ENCODE measurements around the gene AQP6. TPM values are rescaled to one million over a fixed set of nuclear protein-coding genes. Genes with fewer than 3 reads are reported as not detected.

AQP6 gene
- total and polyA plus RNA-seq, 8 donors, result 0.06 to 0.31 (median 0.14) TPM; not detected in 4

DNA sequence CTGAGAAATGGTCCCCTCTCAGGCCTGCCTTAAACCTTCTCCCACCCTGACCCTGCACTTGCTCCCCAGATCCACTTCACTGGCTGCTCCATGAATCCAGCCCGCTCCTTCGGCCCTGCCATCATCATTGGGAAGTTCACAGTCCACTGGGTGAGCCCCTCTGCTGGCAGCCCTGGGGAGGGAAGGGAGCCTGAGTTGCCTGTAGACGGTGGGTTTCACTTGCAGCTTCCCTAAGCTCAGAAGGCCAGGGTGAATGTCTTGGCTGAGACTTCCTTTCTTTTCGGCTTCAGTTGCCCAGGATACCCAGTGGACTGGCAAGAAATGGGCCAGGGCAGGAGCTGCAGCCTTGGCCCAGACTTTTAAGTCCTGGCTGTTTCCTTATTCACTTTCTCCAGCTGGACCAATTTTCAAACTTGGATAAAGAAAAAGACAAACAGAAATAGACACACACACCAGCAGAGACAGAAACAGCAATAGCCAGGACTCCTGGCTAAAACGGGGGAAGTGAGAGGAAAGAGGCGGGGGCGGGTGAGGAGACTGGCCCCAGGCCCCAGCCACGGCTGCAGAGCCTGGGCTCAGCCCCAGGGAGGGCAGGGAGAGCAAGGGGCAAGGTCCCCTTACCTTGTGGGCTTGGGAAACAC, 2.0 kb downstream of the AQP6 start:
- peak in 1 of 4 donors; percentile 35 for ATAC-seq

DNA sequence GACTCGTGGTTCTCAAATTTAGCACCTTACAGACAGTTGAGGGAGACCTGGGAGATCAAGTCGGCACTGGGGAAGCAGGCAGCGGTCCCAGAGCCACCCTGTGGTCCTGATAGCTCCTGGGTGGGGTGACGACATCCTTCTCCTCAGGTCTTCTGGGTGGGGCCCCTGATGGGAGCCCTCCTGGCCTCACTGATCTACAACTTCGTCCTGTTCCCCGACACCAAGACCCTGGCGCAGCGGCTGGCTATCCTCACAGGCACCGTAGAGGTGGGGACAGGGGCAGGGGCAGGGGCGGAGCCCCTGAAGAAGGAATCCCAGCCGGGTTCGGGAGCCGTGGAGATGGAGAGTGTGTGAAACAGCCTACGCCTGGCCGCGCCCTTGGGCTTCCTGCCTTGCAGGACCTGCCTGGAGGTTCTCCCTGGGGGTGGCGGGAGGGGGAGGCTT, 2.6 kb downstream of the AQP6 start:
- Histone ChIP-seq H3K27ac (no peak overlapping the region), H3K4me3 (no peak overlapping the region), H3K4me1 (no peaks in the 10 kb centered on the region), H3K36me3 (no peaks in the 10 kb centered on the region), H3K27me3 (no peaks in the 10 kb centered on the region), H3K9me3 (no peaks in the 10 kb centered on the region)
- no peak for DNase-seq
- intact Hi-C loops (cut with DNase I), result no loop called here
- WGBS, 2 donors, result 74 to 81% methylated on average over 17 of the region's 17 CpGs
- no peak for FAIRE-seq
- TF ChIP-seq, protein P1, sequence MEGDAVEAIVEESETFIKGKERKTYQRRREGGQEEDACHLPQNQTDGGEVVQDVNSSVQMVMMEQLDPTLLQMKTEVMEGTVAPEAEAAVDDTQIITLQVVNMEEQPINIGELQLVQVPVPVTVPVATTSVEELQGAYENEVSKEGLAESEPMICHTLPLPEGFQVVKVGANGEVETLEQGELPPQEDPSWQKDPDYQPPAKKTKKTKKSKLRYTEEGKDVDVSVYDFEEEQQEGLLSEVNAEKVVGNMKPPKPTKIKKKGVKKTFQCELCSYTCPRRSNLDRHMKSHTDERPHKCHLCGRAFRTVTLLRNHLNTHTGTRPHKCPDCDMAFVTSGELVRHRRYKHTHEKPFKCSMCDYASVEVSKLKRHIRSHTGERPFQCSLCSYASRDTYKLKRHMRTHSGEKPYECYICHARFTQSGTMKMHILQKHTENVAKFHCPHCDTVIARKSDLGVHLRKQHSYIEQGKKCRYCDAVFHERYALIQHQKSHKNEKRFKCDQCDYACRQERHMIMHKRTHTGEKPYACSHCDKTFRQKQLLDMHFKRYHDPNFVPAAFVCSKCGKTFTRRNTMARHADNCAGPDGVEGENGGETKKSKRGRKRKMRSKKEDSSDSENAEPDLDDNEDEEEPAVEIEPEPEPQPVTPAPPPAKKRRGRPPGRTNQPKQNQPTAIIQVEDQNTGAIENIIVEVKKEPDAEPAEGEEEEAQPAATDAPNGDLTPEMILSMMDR (IDR thresholded peaks at IDR 0.05), result no peak
- no peak for ATAC-seq

More for the DNA sequence above, 2.0 kb downstream of the AQP6 start:
- WGBS, 2 donors, result 58 to 74% methylated on average over 8 of the region's 8 CpGs
- intact Hi-C loops (cut with DNase I), result loop anchor here in 2 of 3 donors (5.0 kb wide), 2 partner anchors 83 to 88 kb away; partner anchors contain the start of gene ASIC1 (in 1 of the 2)
- TF ChIP-seq, protein P1 (IDR thresholded peaks at IDR 0.05), result no peak
- Histone ChIP-seq H3K4me1 (no peaks in the 10 kb centered on the region), H3K9me3 (no peaks in the 10 kb centered on the region), H3K36me3 (no peaks in the 10 kb centered on the region), H3K27me3 (no peaks in the 10 kb centered on the region), H3K27ac (no peak overlapping the region), H3K4me3 (no peak overlapping the region)
- FAIRE-seq, result no peak
- no peak for DNase-seq

DNA sequence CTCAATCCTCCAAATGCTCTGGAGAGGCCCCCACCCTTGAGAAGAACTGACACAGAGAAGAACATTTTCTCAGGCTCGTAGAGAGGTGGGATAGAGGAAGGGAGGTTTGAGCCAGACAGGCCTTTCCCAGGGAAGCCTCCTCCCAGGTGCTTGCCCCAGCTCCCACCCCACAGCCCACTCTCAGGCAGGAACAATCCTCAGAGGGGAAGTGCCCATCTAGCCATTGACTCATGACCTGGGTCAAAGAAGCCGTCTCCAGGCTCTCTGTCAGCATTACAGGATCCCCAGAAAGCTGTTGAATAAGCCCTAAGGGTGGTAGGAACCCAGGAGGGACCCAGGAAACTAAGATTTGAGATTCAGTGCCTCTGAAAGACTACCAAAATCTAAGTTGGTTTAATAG, 3.8 kb downstream of the AQP6 start:
- Histone ChIP-seq H3K27ac (no peak overlapping the region), H3K27me3 (no peaks in the 10 kb centered on the region), H3K36me3 (no peaks in the 10 kb centered on the region), H3K4me3 (no peak overlapping the region), H3K4me1 (no peaks in the 10 kb centered on the region), H3K9me3 (no peaks in the 10 kb centered on the region)
- TF ChIP-seq, protein P1 (IDR thresholded peaks at IDR 0.05), result no peak
- DNase-seq (no peak), ATAC-seq (no peak), FAIRE-seq (no peak)
- 81 to 88% methylated on average over 2 of the region's 2 CpGs for WGBS, 2 donors
- intact Hi-C loops (cut with DNase I), result no loop called here

DNA sequence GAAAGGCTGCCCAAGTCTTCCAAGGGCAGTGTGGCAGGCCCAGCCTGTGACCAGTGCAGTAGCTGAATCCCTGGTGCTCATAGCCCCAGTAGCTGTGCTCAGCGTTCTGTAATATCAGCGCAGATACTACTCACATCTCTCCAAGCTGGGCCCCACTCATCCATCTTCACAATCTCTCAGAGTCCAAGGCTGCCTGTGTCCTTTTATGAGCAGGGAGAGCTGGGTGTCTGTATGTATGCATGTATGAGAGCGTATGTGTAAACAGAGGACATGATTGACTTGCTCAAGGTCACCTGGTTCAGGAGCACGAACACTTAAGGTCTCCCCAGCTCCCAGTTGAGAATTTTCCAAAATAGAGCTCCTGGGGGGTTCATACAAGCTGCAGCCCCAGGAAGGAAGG, 5.4 kb downstream of the AQP6 start:
- 47 to 48% methylated on average over 4 of the region's 4 CpGs for WGBS, 2 donors
- no peak for FAIRE-seq

More for the DNA sequence above, 5.4 kb downstream of the AQP6 start:
- Histone ChIP-seq H3K27me3 (no peaks in the 10 kb centered on the region), H3K36me3 (no peaks in the 10 kb centered on the region), H3K27ac (no peak overlapping the region), H3K9me3 (no peaks in the 10 kb centered on the region), H3K4me3 (no peak overlapping the region), H3K4me1 (no peaks in the 10 kb centered on the region)
- ATAC-seq (no peak), DNase-seq (no peak)
- intact Hi-C loops (cut with DNase I), result no loop called here
- TF ChIP-seq, protein P1 (IDR thresholded peaks at IDR 0.05), result no peak
